Stimulated activated CD4-positive, alpha-beta T cell treated with anti-CD3 and anti-CD28 coated beads, Interleukin-15, amount 100 ng/mL, for 48 hours (primary cell): Measurements from ENCODE around the gene PRXL2A.

Experiments used
- DNase-seq, 2 donors: peaks; one replicate each; pipeline ENCODE4 v3.0.0-alpha.2; 2020; ENCODE audit warnings: low read depth in 2 of 2

The PRXL2A gene

DNA sequence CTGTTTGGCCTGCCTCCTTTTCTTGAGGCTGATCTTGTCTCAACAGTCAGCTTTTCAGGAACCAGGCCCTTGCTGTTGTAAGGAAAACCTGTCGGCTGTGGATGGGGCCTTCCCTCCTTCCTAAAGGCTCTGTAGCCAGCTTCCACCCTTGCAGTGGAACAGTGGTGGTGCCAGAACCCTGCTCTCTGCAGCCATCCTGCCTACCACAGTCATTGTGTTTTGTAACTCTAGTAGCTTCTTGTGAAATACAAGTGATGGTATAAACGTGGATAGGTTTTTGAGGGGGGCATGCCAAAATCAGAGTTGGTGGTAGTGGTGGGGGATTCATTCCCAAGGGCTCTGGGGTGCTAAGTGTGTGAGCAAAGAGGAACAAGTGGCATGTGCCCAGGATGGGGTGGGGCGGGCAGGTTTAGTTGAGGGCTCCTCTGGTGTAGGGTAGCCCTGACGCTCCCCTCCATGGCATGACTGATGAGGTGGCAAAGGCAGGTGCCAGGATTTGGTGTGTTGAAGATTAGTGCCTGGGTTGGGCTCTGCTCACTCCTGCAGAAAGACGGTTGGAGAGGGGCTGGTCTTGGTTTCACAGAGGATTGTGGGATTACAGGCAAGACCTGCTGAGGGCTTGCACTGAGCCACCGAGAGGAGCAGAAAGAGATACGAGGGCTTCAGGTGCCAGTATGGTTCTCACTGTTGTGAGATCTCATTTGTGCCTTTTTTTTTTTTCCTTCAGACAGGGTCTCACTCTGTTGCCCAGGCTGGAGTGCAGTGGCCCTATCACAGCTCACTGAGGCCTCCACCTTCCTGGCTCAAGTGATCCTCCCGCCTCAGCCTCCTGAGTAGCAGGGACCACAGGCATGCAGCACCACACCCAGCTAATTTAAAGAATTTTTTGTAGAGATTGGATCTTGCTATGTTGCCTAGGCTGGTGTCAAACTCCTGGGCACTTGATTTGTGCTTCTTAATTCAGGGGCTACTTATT is 53.1 kb downstream of the PRXL2A start:
- DNase-seq = no peak

DNA sequence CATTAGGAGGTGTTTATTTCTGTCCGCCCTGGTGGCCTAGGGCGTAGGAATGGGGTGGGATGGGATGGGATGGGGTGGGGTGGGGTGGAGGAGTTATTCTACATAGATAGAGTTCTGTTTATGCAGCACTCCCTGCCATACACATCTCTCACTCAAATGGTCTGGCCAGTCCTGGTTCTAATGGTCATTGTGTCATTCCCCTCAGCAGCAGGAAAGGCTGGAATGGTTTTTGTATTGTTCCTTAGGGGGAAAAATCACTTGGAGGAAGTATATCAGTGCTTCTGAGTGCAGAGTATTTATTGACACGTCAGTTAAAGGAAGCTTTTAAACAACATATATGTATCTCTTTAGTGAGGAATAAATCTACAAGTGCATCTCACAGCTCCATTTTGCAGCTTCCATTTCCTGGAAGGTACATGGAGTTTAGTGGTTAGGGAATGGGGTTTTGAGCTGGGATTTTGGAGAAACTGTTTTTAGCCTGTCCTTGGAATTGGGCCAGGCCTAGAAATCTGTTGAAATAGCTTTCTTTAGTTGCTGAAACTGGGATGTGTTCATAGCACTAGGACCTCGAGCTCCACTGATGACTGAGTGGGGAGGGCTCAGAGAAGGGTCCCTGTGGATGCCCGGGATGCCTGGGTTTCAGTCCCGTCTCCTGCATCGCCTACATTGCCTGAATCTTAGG is 54.1 kb downstream of the PRXL2A start:
- no peak for DNase-seq

DNA sequence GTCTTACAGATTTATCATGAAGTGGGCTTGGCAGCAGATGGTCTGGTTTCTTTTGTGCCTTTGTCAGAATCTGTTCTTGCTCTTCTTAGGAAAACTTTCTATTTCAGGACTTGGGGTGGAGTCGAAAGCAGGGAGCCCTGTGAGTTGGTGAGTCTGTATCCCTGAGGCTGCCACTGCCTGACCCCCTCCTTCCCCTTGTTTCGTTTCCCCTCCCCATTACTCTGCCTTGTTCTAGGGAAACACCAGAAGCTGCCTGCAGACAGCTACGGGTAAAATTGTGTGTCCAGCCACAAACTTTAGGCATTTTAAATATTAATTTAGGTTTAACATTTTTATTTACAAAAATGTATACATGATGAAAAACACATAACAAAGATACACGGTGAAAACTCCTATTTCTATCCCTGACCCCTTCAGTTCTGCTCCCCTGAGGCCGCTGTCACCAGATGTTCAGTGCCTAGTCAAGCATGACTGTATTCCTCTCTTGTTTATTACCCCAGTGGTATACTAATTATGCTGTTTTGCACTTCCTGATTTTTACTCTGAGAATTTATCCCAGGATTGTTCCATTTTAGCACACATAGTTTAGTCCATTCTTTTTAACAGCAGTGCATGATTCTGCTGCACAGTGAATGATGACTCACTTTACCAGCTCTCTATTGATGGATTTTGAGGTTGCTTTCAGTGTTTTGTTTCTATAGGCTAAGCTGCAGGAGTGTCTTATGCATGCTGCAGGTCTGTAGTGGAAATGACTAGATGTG is 54.8 kb downstream of the PRXL2A start:
- DNase-seq = no peak

DNA sequence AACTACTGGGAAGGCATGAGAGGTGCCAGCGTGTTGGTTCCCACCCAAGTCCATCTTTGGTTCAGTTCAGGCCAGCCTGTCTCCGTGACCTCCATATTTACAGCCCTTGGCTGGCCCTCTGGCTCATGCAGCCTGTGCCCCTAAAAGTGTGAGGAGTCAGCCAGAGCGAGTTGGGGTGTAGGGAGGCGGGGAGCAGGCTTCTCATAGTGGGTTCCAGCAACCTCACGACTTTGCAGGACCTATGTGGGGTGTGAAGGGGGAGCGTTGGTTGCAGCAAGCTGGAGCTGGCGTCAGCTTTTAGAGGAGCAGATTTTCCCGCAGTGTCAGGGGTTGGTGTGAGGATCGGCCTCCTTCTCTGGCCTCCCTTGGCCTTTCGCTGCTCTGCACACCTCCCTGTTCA is 55.5 kb downstream of the PRXL2A start:
- DNase-seq = no peak

DNA sequence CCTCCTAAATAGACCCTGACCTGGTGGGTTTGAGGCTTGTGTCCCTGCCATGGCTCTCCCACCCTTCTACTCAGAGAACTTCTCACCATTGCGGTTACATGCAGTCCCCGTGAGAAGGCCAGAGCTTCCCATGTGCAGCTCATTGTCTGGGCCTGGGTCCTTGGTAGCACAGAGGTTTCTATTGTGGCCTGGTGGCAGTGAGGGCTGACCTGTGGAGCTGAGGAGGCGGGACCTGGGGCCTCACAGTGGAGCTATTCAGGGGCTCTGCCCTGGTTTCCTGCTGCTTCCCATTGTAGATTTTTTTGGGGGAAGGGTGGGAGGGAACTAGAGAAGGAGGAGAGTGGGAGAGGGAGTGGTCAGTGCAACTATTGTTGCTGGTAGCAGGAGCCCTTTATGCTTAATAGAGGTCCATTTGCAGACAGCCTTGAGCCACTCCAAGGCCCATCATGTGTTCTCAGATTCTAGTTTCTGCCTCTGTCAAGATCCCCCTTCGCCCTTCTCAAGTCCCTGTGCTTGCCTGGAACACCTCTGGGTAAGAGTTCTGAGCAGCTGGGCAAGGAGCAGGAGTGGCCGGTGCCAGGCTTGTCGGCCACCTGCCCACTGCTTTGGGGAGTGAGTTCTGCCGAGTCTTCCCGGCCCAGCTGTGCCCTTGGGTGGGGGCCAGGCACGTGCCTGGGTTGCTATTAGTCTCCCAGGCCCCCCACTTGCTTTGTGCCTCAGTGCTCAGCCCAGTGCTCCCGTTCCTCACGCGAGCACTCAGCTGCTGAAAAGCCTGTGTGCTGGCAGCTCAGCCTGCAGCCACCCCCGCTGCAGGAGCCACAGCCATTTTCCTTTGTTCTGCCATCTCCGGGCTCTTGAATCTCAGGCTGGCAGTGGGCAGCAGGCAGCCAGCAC is 56.5 kb downstream of the PRXL2A start:
- no peak for DNase-seq

DNA sequence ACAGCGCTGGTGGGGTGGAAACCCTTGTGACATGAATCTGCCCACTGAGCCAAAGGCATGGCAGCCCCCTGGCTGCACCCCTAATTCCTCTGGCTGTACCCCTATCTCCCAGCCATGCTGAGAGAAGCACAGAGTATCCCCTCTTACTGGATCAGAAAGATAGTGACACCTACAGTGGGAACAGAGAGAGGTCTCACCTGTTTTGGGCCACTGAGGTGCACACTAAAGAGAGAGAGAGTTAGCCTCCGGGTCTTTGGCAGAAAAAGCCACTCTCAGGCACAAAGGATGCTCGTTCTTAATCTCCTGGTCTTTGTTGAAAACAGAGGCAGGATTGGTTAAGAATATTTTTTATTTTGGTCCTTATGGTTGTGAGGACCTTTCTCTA is 57.1 kb downstream of the PRXL2A start:
- no peak for DNase-seq

DNA sequence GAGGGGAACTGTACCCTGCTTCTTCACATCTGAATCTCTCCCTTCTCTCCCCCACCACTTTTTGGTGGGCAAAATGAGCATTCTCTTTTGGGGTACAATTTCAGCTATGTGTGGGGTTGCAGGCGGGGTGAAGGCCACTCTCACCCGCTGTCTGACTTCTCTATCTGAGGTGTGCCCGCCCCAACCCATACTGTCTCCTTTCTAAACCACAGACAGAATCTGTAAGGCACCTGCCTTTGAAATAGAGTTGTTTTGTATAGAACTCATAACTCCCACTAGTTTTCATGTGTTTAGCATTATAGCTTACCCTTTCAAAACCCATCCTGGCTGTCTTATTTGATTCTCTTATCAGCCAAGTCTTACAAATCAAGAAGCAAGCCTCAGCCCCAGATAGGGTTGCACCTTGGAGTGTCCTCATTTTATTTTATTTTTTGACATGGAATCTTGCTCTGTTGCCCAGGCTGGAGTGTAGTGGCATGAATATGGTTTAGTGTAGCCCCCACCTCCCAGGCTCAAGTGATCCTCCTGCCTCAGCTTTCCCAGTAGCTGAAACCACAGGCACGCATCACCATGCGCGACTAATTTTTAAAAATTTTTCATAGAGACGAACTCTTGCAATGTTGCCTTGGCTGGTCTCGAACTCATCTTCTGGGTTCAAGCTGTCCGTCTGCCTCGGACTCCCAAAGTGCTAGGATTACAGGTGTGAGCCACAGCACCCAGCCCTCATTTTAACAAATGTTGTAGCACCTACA is 57.7 kb downstream of the PRXL2A start:
- DNase-seq = no peak

DNA sequence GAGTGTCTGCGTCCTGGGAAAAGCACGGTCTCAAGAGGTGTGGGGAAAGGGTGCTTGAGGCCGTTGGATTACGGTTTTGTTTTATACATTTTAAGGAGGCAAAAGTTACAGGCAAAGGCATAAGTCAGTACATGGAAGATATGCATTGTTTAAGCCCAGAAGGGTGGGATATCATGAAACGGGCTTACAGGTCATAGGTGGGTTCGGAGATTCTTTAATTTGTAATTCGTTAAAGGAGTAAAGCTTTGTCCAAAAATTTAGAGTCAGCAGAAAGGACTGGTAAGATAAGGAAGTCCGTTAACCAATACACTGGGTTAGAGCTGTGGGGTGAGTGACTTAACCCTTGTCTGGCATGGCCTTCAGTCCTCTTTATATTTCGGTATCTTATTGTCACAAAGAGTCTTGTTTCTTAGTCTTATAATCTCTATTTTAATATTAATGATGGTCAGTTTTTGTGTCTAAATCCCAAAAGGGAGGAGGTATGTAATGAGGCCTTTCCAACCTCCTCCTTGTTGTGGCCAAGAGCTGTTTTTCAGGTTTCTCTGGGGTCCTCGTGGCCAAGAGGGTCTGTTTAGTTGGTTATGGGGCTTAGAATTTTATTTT is 58.5 kb downstream of the PRXL2A start:
- no peak for DNase-seq

DNA sequence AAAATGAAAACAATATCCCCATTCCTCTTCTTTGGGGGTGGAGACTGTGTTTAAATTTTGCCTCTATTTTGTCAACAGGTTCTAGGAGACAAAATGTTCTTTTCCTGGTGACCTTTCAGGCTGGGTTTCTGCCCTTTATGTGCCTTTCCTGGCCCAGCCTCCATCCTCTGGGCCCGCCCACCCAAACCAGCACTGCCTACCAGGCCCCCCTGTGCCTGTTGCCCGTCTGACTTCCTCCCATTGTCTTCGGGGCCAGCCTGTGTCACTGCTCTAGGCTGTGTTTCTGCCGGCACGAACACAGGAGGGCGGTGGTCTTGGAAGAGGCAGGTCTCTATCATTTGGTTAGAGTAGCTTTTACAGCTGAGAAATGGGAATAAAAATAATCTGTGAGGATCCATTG is 59.7 kb downstream of the PRXL2A start:
- DNase-seq = no peak

DNA sequence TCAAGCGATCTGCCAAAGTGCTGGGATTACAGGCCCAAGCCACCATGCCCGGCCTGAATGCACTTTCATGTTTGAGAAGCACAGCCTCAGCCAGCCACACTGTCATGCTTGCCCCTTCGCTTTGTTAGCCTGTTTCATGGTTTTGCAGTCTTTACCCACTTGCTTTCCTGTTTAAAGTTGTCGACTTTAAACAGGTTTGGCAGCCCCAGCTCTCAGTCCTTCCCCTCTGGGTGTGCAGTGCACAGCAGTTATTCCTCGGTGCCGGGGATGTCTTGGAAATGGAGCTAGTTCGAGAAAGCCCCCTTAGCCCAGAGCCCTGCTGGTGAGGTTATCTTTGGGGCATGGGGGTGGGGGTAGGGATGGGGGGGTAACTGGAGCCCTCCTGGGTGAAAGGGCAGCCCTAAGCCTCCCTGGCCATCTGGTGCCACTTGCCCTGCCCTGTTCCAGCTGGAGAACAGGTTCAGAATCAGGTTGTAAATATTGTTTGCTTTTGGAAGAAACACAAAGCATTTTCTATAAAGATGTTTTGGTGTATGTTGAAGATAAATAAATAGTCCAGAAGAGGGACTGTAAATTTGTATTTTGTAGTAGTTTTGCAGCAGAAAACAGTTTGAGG is 60.6 kb downstream of the PRXL2A start:
- DNase-seq = no peak

DNA sequence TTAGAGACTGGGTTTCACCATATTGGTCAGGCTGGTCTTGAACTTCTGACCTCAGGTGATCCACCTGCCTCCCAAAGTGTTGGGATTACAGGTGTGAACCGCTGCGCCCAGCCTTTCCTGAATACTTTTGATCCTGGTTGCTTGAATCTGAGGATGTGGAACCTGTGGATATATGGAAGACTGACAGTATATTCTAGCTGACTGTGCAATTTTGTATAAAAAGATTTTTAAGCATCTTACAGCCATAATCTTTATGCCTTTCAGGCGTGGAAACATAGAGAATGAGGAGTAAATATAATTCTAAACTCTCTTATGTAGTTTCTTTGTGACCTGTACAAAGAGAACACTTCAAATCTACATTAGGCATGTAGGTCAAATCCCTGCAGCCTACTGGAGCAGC is 61.9 kb downstream of the PRXL2A start:
- DNase-seq = no peak

DNA sequence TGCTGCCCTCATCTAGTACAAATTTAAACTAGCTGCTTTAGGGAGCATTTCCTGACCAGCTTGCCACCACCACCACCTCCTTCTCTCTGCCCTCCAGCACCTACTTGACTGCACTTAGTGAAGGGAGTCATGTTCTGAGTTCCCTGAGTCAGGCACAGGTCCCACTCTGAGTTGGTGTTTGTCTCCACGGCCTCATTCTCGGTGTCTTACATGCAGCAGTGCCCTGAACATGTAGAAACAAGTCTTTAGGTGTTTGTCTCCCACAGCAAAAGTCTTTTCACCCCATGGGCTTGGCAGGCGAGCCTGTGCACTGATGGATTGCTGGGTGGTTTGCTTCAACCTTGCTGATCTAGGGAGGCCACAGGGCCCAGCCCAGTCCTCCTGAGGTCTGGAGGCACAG is 62.6 kb downstream of the PRXL2A start:
- DNase-seq = no peak

DNA sequence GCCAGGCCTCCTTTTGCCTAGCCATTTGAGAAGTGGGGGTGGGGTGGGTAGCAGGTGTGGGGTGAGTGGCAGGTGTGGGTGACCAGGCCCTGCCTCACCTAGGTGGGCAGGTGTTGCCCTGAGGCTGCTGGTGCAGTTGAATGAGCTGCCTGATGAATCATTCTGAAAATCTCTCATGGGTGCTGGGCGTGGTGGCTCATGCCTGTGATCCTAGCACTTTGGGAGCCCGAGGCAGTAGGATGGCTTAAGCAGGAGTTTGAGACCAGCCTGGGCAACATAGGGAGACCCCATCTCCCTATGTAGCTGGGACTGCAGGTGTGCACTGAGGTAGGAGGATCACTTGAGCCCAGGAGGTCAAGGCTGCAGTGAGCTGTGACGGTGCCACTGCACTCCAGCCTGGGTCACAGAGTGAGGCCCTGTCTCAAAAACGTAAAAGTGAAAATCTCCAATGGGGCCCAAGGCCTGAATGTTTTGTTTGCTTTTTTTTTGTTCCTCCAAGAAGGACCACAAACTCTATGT is 63.4 kb downstream of the PRXL2A start:
- DNase-seq = peak in 1 of 2 donors; percentile 53

DNA sequence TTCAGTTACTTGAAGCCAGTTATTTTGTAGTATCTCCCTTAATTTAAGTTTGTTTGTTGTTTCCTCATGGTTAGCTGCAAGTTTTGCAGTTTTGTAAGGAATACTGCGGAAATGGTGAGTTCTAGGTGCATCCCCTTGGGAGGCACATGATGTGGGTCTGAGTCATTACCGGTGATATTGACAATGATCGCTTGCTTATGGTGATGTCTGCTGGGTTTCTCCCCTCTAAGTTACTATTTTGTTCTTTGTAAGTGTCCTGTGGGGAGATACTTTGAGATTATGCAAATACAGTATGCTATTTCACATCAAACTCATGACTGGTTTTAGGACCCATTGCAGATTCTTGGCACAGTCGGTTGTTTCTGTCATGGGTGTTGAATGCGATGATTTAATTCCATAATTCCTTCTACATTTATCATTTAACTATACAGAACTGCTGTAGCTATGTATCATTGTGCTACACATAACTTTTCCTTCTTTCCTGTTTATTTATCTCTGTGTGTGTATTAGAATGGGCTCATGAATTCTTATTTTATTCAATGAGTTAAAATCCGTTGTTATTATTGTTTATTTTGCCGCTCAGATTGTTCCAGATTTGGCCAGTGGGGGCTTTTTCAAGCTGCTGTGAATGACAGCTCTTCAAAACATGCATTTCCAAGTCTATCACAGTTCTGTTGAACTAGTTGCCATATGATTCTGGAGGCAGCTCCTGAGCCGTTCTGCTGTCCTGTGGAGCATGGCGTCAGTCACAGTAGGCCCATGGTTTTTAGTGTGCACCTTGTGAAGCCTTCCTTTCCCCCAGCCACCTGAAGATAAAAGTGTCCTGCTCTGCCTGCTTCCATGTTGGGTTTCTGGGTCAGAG is 64.1 kb downstream of the PRXL2A start:
- peak in 1 of 2 donors; percentile 45 for DNase-seq

DNA sequence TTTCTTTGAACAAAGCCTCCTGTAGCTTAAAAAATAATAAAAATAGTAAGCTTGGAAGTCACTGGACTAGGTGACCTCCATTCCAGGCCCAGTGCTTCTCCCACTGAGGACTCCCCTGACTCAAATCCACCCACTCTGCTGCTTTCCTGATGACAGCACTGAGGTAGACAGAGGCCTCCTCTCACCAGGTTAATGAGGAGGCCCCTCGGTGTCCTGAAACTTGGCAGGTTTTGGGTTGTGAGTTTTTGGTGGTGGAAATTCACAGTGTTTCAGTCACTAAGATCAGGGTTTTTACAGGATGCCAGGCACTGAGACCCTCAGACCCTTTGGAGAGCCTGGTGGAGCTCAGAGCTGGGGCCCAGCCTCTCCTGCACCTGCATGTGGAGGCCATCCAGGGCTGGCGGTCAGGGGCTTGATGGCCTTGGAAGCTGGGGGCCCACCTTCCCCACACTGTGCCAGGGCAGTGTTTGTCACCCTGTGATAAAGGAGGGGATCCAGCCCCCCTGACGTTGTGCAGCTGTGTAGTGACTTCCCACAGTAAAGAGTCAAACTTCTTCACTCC is 64.8 kb downstream of the PRXL2A start:
- no peak for DNase-seq

DNA sequence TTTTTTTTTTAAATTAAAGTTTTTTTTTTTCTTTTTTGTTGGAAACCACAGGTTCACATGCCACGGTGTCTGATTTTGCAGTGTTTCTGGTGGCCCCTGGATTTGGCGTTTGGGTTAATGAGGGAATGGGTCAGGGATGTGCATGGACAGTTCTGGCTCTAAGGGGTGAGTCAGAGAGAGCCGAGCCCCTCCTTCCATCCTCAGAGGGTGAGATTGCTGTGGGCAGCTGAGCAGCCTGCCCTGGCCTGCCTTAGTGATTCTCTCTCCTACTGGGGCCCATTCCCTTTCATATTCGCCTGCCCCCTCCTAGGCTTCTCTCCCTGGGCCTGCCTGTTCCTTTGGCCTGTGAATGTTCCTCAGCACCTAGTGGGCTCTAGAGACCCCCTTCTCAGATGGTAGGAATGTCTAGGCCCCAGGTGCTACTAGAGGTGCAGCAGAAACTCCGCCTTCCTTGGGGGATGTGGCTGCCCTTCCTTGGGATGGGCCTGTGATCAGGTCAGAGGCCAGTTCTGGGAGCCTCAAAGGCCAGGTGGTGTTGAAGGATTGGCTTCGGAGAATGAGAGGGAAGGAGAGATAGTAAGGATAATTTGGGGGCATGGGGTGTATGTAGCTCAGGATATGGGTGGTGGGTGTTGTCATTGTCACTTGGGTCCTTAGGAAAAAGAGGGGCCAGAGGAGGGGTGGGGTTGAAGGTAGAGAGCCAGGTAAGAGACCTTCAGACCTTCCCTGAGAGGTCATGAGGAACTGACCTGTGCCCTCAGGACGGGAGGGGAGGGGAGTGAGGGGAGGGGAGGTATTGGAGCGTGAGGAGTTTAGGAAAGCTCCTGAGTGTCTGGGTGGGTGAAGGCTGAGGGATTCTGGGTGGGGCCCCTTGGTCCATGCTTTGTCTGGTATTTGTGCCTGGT is 65.6 kb downstream of the PRXL2A start:
- DNase-seq = no peak

DNA sequence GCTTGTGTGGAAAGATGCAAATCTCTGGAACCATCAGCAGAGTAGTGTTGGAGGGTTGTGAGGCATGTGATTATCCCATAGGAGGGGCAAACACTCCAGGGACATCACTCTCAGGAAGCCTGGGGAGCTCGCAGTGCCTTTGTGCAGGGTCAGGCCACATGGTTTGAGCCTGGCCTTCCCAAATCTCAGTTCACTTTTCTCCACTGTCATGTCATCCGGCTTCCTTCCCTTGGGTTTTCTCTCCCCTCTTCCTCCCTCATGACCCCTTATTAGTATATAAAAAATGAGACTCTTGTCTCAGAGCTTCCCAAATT is 66.2 kb downstream of the PRXL2A start:
- no peak for DNase-seq
